Muscle layer of colon (tissue), 2 donors: ENCODE results near the gene OSER1.
A peak's percentile ranks its signal among the peaks of the same experiment; 100 is the strongest.
"Not testable (repeated sequence)": the region's sequence is repeated elsewhere in the genome, so short reads cannot be mapped to it uniquely, and the experiment has no call there.

Source experiments
- H3K27ac ChIP-seq: one replicate; pipeline ENCODE4 v1.7.0; 2013; ENCODE audit warnings: low read depth, mild to moderate bottlenecking, low read length, moderate library complexity
- H3K27me3 ChIP-seq, 2 donors: one replicate each; pipeline ENCODE4 v1.7.0; 2013; ENCODE audit warnings: low read length in 2 of 2, mild to moderate bottlenecking in 2 of 2; ENCODE audit not compliant: insufficient read depth in 2 of 2, control insufficient read depth in 1 of 2
- H3K36me3 ChIP-seq: one replicate; pipeline ENCODE4 v1.7.0; 2013; ENCODE audit warnings: mild to moderate bottlenecking, low read length; ENCODE audit not compliant: insufficient read depth
- H3K4me1 ChIP-seq: one replicate; pipeline ENCODE4 v1.7.0; 2013; ENCODE audit warnings: mild to moderate bottlenecking, low read length; ENCODE audit not compliant: insufficient read depth
- H3K4me3 ChIP-seq, 2 donors: one replicate each; pipeline ENCODE4 v1.7.0; 2013; ENCODE audit warnings: low read length in 2 of 2, low read depth in 1 of 2, mild to moderate bottlenecking in 1 of 2, moderate library complexity in 1 of 2
- H3K9ac ChIP-seq: one replicate; pipeline ENCODE4 v1.7.0; 2013; ENCODE audit warnings: low read length
- H3K9me3 ChIP-seq: one replicate; pipeline ENCODE4 v1.7.0; 2013; ENCODE audit warnings: mild to moderate bottlenecking, low read length
- donor health status: abdominal sarcoma.
- donor health status: Adenocarcinoma of cecum.

OSER1 gene

DNA sequence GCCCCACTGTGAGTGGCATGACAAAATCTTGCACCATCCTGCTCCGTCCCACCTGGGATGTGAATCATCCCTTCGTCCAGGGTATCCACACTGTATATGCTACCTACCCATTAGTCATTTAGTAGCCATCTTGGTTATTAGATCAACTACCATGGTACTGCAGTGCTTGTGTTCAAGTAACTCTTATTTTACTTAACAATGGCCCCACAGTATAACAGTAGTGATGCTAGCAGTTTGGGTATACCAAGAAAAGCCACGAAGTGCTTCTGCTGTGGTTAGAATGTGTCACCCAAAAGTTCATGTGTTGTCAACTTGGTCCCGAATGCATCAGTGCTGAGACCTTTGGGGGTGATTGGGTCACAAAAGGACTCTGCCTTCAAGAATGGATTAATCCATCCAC, 11.7 kb downstream of the OSER1 start:
- H3K27me3 ChIP-seq, result no peaks in the 10 kb centered on the region
- H3K4me3 ChIP-seq, result no peak overlapping the region
- no peak overlapping the region for H3K27ac ChIP-seq
- peaks cover 56% of the 10 kb centered on the region for H3K36me3 ChIP-seq
- H3K9ac ChIP-seq, result no peak overlapping the region
- peaks cover 14% of the 10 kb centered on the region for H3K4me1 ChIP-seq
- H3K9me3 ChIP-seq, result no peaks in the 10 kb centered on the region

DNA sequence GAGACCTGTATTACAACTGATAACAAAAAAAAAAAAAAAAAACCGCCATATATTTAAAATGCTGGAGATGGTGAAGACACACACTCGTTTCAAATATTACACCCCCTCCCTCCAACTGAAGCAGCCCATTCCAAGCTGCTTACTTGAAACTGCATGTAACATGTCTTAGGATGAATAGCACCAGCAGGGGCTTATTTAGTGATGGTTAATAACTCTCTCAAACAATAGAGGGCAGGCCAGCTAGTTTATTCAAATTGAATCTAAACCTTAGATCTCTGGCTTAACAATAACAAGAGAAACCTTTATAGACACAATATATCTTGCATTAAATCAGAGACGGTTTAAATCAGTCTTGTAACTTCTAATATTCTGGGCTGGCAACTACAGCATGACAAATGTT, 14.3 kb downstream of the OSER1 start:
- peaks cover 45% of the 10 kb centered on the region for H3K36me3 ChIP-seq
- no peaks in the 10 kb centered on the region for H3K4me1 ChIP-seq
- no peak overlapping the region for H3K27ac ChIP-seq
- H3K4me3 ChIP-seq, result no peak overlapping the region
- H3K9ac ChIP-seq, result no peak overlapping the region
- no peaks in the 10 kb centered on the region for H3K9me3 ChIP-seq
- H3K27me3 ChIP-seq, result no peaks in the 10 kb centered on the region

DNA sequence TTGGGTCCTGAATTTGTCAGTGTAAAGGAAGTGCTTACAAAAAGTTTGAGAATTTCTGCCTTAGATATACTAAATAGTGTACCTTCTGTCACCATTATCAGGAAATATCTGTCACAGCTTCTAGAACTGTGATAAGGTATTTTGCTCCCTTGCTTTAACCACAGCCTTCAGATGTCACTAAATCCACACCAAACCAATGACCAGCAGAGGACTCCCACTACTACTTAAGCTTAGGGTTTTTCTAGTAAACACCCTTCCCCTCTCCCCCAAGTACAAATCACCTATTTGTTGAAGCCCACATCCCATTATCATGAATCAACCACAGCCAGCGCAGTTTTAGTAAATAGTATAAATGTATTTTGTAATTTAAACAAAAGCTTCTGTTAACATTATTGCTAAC, 15.0 kb downstream of the OSER1 start:
- H3K9me3 ChIP-seq, result no peaks in the 10 kb centered on the region
- H3K4me3 ChIP-seq, result no peak overlapping the region
- H3K9ac ChIP-seq, result no peak overlapping the region
- peaks cover 38% of the 10 kb centered on the region for H3K36me3 ChIP-seq
- H3K27me3 ChIP-seq, result no peaks in the 10 kb centered on the region
- H3K4me1 ChIP-seq, result no peaks in the 10 kb centered on the region
- no peak overlapping the region for H3K27ac ChIP-seq

DNA sequence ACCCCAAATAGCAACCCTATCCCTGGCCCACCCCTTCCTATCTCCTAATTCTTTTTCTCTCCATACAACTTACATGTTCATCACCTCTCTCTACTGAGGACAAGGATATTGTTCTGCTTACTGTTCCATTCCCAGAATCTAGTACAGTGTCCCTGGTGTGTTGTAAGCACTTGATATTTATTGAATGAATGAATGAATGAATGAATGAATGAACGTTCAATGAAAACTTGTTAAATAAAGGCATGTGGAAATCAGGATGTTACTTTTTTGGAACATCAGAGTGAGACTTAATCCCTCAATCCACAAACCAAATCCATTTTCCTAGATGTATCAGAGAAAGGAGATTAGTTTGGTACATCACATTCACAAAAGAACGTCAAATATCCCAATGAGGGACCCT, 16.8 kb downstream of the OSER1 start:
- H3K27ac ChIP-seq, result no peak overlapping the region
- no peaks in the 10 kb centered on the region for H3K9me3 ChIP-seq
- no peak overlapping the region for H3K9ac ChIP-seq
- H3K4me3 ChIP-seq, result no peak overlapping the region
- H3K4me1 ChIP-seq, result peaks cover 13% of the 10 kb centered on the region
- H3K36me3 ChIP-seq, result peaks cover 23% of the 10 kb centered on the region
- no peaks in the 10 kb centered on the region for H3K27me3 ChIP-seq

DNA sequence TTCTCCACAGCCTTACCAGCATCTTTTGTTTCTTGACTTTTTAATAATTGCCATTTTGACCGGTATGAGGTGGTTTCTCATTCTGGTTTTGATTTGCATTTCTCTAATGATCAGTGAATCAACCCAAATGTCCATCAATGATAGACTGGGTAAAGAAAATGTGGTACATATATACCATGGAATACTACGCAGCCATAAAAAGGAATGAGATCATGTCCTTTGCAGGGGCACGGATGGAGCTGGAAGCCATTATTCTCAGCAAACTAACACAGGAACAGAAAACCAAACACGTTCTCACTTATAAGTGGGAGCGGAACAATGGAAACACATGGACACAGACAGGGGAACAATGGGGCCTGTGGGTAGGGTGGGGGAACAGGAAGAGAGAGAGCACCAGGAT, 18.9 kb downstream of the OSER1 start:
- H3K9ac ChIP-seq, H3K27ac ChIP-seq, H3K27me3 ChIP-seq, H3K4me3 ChIP-seq, H3K9me3 ChIP-seq, H3K36me3 ChIP-seq: not testable (repeated sequence)
- H3K4me1 ChIP-seq, result peaks cover 28% of the 10 kb centered on the region

DNA sequence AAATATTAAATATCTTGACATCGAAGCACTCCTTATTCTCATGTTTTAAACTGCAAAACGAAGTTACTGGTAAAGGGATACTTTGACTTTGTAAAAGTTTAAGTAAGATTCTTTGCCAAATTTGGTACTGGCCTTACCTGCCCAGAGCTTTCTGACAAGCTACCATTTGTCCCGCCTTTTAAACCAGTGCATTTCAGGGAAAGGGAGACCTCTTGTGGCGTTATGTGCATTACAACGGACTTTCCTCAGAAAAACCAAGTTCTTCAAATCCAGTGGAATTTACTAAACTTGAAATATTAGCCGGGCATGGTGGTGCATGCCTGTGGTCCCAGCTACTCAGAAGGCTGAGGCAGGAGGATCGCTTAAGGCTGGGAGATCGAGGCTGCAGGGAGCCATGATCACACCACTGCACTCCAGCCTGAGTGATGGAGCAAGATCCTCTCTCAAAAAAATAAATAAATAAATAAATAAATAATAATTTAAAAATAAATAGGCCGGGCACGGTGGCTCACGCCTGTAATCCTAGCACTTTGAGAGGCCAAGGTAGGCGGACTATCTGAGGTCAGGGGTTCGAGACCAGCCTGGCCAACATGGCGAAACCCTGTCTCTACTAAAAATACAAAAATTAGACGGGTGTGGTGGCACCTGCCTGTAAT, 20.2 kb downstream of the OSER1 start:
- Histone ChIP-seq H3K4me1 (peaks cover 28% of the 10 kb centered on the region), H3K27ac (peak overlapping the region; percentile 3)
- not testable (repeated sequence) for H3K27me3 ChIP-seq, H3K36me3 ChIP-seq, H3K9me3 ChIP-seq, H3K9ac ChIP-seq, H3K4me3 ChIP-seq

DNA sequence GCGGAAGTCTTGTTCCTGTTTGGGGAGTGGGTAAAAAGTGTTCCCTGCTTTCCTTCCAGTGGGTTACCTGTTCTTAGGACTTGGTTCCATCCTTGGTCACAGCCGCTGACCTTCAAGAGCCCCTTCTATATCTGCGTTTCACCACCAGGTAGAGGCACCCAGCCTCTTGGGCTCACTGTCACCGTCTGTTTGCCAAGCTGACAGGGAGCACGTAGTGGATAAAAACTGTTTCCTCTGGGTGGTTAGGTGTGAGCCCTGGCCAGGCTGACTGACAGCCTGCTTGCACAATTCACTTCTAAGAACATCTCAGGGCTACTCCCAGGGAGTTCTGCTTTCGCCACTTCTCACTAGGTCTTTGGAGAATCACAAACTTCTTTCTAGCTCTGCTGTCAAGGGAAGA, 21.8 kb downstream of the OSER1 start:
- H3K4me3 ChIP-seq, result no peak overlapping the region
- peaks cover 28% of the 10 kb centered on the region for H3K4me1 ChIP-seq
- peak overlapping the region; percentile 84 for H3K27ac ChIP-seq
- H3K27me3 ChIP-seq, result no peaks in the 10 kb centered on the region
- no peaks in the 10 kb centered on the region for H3K9me3 ChIP-seq
- no peaks in the 10 kb centered on the region for H3K36me3 ChIP-seq
- peak overlapping the region; percentile 96 for H3K9ac ChIP-seq

DNA sequence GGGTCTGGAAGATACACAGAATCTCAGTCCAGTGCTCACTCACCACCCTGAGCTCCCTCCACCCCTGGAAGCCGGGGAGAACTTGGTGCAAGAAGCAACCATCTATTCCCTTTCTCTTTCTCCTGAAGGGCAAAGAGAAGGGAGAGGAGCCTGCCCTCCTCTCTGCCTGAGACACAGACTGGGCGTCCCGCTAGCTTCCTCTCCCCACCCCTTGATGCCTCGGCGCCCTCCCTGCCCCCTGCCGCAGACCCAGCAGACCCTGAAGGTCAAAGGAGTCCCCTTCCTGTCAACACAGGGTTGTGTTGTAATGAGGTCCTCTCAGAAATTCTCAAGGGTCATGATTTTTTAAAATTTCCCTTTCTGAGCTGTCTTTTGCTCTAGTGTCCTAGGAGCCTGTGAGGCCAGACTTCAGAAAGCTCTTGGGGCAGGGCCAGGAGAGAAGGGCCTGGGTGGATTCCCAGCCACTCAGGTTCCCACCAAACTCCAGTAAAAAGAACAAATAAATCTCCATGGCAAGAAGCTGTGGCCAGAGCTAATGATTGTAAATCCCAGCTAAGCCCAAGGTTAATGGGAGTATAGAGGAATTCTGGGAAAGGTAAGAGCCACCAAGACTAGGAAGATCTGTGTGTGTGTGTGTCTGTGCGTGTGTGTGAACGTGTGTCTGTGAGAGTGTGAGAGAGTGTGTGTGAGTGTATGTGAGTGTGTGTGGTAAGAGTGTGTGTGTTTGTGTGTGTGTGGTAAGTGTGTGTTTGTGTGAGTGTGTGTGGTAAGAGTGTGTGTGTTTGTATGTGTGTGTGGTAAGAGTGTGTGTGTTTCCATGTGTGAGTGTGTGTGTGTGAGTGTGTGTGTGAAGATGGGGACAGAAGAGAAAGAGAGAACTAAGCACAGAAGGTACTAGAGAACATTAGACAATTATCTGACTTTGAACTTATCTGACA, 22.5 kb downstream of the OSER1 start:
- Histone ChIP-seq H3K36me3 (no peaks in the 10 kb centered on the region), H3K4me3 (peak overlapping the region; percentile 67 to 88), H3K27me3 (no peaks in the 10 kb centered on the region), H3K27ac (peak overlapping the region; percentile 84), H3K9me3 (no peaks in the 10 kb centered on the region), H3K4me1 (peaks cover 29% of the 10 kb centered on the region), H3K9ac (peak overlapping the region; percentile 96)

DNA sequence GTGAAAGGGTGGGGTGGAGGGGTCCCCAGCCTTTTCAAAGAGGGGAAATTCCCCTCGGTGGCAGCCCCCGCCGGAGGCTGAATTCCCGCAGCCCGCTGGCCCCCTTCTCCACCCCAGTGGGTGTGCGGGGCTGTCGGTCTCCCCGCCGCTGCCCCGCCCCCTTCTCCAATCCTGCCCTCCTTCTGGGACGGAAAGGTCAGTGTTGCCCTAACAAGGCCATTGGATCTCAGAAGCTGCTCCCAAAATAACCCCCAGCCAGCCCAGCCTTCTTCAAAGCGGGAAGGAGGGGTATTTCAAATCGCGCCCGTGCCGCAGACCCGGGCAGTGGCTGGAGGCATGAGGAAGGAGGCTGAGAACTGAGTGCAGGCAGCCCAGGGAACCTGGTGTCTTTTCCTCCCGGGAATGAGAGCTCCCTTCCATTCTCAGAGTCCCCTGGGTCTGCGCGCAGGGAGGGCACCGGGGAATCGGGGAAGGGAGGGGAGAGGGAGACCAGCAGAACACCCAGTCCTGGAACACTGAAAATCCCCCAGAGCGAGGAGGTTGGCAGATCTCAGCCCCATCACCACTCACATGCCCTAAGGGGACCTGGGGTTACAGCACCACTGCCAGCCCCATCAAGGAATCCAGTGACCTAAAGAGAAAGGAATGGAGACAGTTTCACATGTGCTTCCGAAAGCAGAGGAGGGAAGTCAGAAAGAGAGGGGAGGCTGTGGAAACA, 23.4 kb downstream of the OSER1 start, which contains the start of gene JPH2:
TSS of gene JPH2 (minus strand) at position 135 of the 718 bp plus-strand sequence. CDS start 483 bp downstream, outside the sequence.
- H3K27ac ChIP-seq, result peak within 1 kb of the TSS; percentile 84
- peak within 1 kb of the TSS; percentile 67 to 88 for H3K4me3 ChIP-seq
- peak within 1 kb of the TSS; percentile 96 for H3K9ac ChIP-seq
- no peaks in the 10 kb centered on the region for H3K9me3 ChIP-seq
- H3K36me3 ChIP-seq, result peaks cover 4% of the 10 kb centered on the region
- peaks cover 37% of the 10 kb centered on the region for H3K4me1 ChIP-seq
- H3K27me3 ChIP-seq, result no peaks in the 10 kb centered on the region

DNA sequence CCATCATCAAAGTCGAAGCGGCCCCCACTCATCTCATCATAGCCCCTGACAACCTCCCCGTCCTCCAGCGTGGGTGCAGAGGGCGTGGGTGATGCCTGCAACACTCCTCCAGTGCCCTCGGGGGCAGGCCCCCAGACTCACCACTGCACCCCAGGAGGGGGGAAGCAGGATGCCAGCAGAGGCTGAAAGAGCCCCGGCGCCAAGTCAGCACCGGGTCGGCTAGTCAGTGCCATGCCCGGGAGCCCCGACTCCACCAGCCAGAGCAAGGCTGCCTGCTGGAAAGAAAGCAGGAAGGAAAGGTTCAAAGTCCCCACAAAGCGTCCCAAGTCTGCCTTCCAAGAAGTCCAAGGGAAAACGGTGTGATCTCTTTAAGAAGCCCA, 23.9 kb downstream of the OSER1 start:
- Histone ChIP-seq H3K9ac (peak overlapping the region; percentile 96), H3K4me1 (peaks cover 42% of the 10 kb centered on the region), H3K36me3 (peaks cover 4% of the 10 kb centered on the region), H3K4me3 (peak overlapping the region; percentile 67 to 88), H3K9me3 (no peaks in the 10 kb centered on the region), H3K27me3 (no peaks in the 10 kb centered on the region), H3K27ac (peak overlapping the region; percentile 84)

DNA sequence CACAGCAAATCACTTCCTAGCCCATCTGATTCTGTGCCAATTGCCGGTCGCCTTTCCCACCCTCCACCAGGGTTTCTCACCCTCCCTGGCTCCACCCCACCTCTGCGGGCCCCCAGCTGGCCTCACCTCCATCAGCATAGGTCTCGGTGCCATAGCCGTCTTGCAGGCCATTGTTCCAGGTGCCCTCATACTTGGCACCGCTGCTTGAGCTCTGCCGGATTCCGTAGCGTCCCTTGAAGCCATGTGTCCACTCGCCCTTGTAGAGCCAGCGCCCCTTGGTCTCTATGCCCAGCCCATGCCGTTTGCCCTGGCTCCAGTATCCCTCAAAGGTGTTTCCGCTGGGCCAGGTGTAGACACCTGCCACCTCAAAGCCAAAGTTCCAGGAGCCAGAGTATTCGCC, 24.4 kb downstream of the OSER1 start:
- peak overlapping the region; percentile 67 to 88 for H3K4me3 ChIP-seq
- H3K9me3 ChIP-seq, result no peaks in the 10 kb centered on the region
- H3K27ac ChIP-seq, result peak overlapping the region; percentile 84
- no peaks in the 10 kb centered on the region for H3K27me3 ChIP-seq
- H3K36me3 ChIP-seq, result peaks cover 4% of the 10 kb centered on the region
- H3K9ac ChIP-seq, result peak overlapping the region; percentile 96
- peaks cover 47% of the 10 kb centered on the region for H3K4me1 ChIP-seq
